Osteocyte (in vitro differentiated cells): ENCODE measurements around the gene PRRG1. TPM values are rescaled to one million over a fixed set of nuclear protein-coding genes. Genes with fewer than 3 reads are reported as not detected.

Experiments
- DNase-seq: peaks from one replicate; pipeline ENCODE4 v3.0.0; 2021; ENCODE audit warnings: mixed read lengths; ENCODE audit not compliant: unreplicated experiment; ENCODE audit errors: extremely low spot score
- H3K27ac Mint-ChIP-seq: one replicate; pipeline ENCODE4 v1.8.0; 2021; ENCODE audit warnings: mild to moderate bottlenecking, mixed read lengths; ENCODE audit not compliant: unreplicated experiment
- H3K27me3 Mint-ChIP-seq: one replicate; pipeline ENCODE4 v1.8.0; 2021; ENCODE audit warnings: mixed read lengths; ENCODE audit not compliant: unreplicated experiment
- H3K36me3 Mint-ChIP-seq: one replicate; pipeline ENCODE4 v1.8.0; 2021; ENCODE audit warnings: mixed read lengths; ENCODE audit not compliant: unreplicated experiment
- H3K4me1 Mint-ChIP-seq: one replicate; pipeline ENCODE4 v1.8.0; 2021; ENCODE audit warnings: mixed read lengths; ENCODE audit not compliant: unreplicated experiment
- H3K4me3 Mint-ChIP-seq: one replicate; pipeline ENCODE4 v1.8.0; 2021; ENCODE audit warnings: mild to moderate bottlenecking, moderate library complexity, mixed read lengths; ENCODE audit not compliant: unreplicated experiment
- H3K9me3 Mint-ChIP-seq: one replicate; pipeline ENCODE4 v1.8.0; 2021; ENCODE audit warnings: mixed read lengths; ENCODE audit not compliant: unreplicated experiment
- total RNA-seq: library from RNA; stranded (reverse); gene quantifications from 2 replicates; pipeline ENCODE4 v1.2.1, GENCODE V29; 2021
- TF ChIP-seq, protein P1 (sequence below): fragments of 200-600 bp; sonication (generic); IDR thresholded peaks from 2 replicates; pipeline ENCODE4 v1.5.0; 2021; ENCODE audit warnings: antibody characterized with exemption, mild to moderate bottlenecking, moderate library complexity

Gene PRRG1
- total RNA-seq, 1 donor from 2014 or later = 9.8 TPM

GRCh38 chrX:37347420-37347819 lies 1.7 kb upstream of the PRRG1 start:
- TF ChIP-seq, protein P1, sequence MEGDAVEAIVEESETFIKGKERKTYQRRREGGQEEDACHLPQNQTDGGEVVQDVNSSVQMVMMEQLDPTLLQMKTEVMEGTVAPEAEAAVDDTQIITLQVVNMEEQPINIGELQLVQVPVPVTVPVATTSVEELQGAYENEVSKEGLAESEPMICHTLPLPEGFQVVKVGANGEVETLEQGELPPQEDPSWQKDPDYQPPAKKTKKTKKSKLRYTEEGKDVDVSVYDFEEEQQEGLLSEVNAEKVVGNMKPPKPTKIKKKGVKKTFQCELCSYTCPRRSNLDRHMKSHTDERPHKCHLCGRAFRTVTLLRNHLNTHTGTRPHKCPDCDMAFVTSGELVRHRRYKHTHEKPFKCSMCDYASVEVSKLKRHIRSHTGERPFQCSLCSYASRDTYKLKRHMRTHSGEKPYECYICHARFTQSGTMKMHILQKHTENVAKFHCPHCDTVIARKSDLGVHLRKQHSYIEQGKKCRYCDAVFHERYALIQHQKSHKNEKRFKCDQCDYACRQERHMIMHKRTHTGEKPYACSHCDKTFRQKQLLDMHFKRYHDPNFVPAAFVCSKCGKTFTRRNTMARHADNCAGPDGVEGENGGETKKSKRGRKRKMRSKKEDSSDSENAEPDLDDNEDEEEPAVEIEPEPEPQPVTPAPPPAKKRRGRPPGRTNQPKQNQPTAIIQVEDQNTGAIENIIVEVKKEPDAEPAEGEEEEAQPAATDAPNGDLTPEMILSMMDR = no peak
- DNase-seq = no peak
- no peaks in the 10 kb centered on the region for H3K36me3 Mint-ChIP-seq

DNA sequence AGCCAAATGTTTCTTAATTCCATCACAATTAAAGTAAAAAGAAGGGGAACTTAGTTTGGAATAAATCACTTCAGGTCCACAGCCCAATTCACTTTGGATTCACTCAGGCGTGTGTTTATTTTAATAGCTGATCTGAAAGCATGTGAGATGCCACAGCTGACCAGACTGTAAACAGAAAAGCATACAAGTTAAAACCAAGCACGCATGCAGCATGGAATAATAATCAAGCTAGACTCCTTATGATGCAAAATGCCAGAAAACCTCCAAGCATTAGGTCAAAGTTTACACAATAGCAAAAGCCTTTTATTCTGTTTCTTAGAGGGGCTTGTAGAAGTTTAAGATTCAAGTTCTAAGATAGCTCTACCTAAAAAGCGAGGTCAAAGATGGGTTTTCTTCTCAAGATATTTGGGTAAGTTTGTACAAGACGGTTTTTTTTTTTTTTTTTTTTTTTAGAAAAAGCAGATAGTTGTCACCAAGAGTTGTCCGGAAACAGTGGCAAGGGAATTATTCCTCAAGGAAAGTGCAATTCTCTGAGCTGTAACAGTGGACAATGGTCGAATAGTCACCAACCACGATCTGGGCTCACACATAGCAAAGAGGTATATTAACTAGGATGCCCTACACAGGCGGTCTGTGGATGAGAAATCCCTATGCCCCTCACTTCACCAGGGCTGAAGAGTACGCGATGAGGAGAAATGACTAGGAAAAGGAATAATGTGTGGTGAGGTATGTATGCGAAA lies 763 bp upstream of the PRRG1 start:
- Mint-ChIP-seq H3K4me1 (peaks cover 13% of the 10 kb centered on the region), H3K27me3 (peaks cover 3% of the 10 kb centered on the region), H3K9me3 (no peaks in the 10 kb centered on the region), H3K27ac (peak overlapping the region; percentile 20), H3K36me3 (no peaks in the 10 kb centered on the region), H3K4me3 (peak overlapping the region; percentile 86)
- TF ChIP-seq, protein P1 = no peak
- DNase-seq = no peak

More at GRCh38 chrX:37347420-37347819, 1.7 kb upstream of the PRRG1 start:
- no peaks in the 10 kb centered on the region for H3K9me3 Mint-ChIP-seq
- no peak overlapping the region for H3K4me3 Mint-ChIP-seq
- peaks cover 3% of the 10 kb centered on the region for H3K27me3 Mint-ChIP-seq
- H3K4me1 Mint-ChIP-seq = peaks cover 13% of the 10 kb centered on the region
- no peak overlapping the region for H3K27ac Mint-ChIP-seq

- peaks cover 3% of the 10 kb centered on the region for H3K27me3 Mint-ChIP-seq
- peak overlapping the region; percentile 20 for H3K27ac Mint-ChIP-seq
- no peaks in the 10 kb centered on the region for H3K9me3 Mint-ChIP-seq
- DNase-seq = no peak
- peaks cover 13% of the 10 kb centered on the region for H3K4me1 Mint-ChIP-seq
- TF ChIP-seq, protein P1 = no peak
- H3K4me3 Mint-ChIP-seq = peak overlapping the region; percentile 86
- no peaks in the 10 kb centered on the region for H3K36me3 Mint-ChIP-seq
These were observed 268 bp upstream of the PRRG1 start for GRCh38 chrX:37348971-37349220.

DNA sequence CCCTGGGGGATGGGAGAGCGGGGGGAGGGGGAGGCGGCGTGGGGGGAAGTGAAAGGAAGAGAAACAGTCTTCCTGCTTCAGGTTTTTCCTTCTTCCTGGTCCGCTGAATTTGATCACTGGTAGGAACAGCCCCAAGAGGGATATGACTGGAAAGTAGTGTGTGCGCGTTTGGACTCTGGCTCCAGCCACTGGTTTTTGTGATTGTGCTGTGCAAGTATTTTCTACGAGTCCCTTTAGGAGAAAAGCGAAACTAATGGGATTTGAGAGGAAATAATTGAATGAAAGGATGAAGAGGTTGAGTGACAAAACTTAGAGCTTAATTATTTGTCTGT lies 836 bp downstream of the PRRG1 start:
- H3K27ac Mint-ChIP-seq = peak overlapping the region; percentile 80
- DNase-seq = no peak
- TF ChIP-seq, protein P1 = no peak
- H3K27me3 Mint-ChIP-seq = peaks cover 3% of the 10 kb centered on the region
- H3K36me3 Mint-ChIP-seq = no peaks in the 10 kb centered on the region
- H3K4me3 Mint-ChIP-seq = peak overlapping the region; percentile 86
- H3K4me1 Mint-ChIP-seq = peaks cover 13% of the 10 kb centered on the region
- H3K9me3 Mint-ChIP-seq = no peaks in the 10 kb centered on the region

- DNase-seq = no peak
- TF ChIP-seq, protein P1 = no peak
- Mint-ChIP-seq H3K4me1 (peaks cover 9% of the 10 kb centered on the region), H3K27ac (no peak overlapping the region), H3K9me3 (peaks cover 14% of the 10 kb centered on the region), H3K4me3 (no peak overlapping the region), H3K27me3 (no peaks in the 10 kb centered on the region), H3K36me3 (no peaks in the 10 kb centered on the region)
These were observed 4.5 kb downstream of the PRRG1 start for GRCh38 chrX:37353646-37354045.
